ENCODE results near the gene LPCAT3.

DNA sequence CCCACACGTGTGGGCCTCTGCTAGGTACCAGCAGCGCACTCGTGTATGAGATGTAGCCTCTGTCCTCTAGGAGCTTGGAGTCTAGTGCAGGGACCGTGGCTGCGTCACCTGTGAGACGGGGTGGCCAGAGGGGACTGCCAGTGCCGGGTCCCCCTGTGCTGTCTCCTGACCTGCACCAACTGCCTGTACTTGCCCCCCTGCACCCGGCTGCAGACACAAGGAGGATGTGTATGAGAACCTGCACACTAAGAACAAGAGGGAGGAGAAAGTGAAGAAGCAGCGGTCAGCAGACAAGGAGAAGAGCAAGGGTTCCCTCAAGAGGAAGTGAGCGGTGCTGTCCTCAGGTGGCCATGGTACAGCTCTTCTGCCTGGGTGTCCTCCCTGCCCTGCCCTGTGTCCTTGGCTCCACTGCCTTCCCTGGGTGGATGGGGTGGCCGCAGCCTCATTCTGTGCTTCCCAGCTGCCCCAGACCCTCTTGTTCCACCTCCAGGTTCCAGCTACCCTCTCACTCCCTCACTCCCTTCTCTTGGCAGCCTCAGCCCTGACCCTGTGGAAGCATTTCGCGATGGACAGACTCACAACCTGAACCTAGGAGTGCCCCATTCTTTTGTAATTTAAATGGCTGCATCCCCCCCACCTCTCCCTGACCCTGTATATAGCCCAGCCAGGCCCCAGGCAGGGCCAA is 57.5 kb downstream of the LPCAT3 start:
- TF ChIP-seq, protein P1, sequence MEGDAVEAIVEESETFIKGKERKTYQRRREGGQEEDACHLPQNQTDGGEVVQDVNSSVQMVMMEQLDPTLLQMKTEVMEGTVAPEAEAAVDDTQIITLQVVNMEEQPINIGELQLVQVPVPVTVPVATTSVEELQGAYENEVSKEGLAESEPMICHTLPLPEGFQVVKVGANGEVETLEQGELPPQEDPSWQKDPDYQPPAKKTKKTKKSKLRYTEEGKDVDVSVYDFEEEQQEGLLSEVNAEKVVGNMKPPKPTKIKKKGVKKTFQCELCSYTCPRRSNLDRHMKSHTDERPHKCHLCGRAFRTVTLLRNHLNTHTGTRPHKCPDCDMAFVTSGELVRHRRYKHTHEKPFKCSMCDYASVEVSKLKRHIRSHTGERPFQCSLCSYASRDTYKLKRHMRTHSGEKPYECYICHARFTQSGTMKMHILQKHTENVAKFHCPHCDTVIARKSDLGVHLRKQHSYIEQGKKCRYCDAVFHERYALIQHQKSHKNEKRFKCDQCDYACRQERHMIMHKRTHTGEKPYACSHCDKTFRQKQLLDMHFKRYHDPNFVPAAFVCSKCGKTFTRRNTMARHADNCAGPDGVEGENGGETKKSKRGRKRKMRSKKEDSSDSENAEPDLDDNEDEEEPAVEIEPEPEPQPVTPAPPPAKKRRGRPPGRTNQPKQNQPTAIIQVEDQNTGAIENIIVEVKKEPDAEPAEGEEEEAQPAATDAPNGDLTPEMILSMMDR (IDR thresholded peaks at IDR 0.05; ENCODE audit: low read depth, low read length, missing input control): peak; percentile 6
- TF ChIP-seq YY1 (IDR thresholded peaks at IDR 0.05): no peak
- no peak for TF ChIP-seq MAX (IDR thresholded peaks at IDR 0.05)
- TF ChIP-seq RAD21 (IDR thresholded peaks at IDR 0.05): no peak
- TF ChIP-seq RXRA (IDR thresholded peaks at IDR 0.05): no peak
- TF ChIP-seq TAF1 (conservative IDR thresholded peaks at IDR 0.05): no peak
- no peak for TF ChIP-seq JUND (IDR thresholded peaks at IDR 0.05)
- TF ChIP-seq GABPA (IDR thresholded peaks at IDR 0.05 in 1 of 2, conservative IDR thresholded peaks at IDR 0.05 in 1 of 2): no peak
- no peak for TF ChIP-seq SP1 (IDR thresholded peaks at IDR 0.05)
- TF ChIP-seq HNF4G (IDR thresholded peaks at IDR 0.05): no peak
- no peak for TF ChIP-seq ATF3 (IDR thresholded peaks at IDR 0.05)

All from liver (tissue), 3 donors.